ENCODE results near the gene MICAL3. TPM values are rescaled to one million over a fixed set of nuclear protein-coding genes. Genes with fewer than 3 reads are reported as not detected.

MICAL3 gene
- total and polyA plus RNA-seq, 2 of the 8 experiments (the other 6 are each of a cell fraction or from before 2014, with no cell fraction given), result 8.3 to 41.8 TPM

DNA sequence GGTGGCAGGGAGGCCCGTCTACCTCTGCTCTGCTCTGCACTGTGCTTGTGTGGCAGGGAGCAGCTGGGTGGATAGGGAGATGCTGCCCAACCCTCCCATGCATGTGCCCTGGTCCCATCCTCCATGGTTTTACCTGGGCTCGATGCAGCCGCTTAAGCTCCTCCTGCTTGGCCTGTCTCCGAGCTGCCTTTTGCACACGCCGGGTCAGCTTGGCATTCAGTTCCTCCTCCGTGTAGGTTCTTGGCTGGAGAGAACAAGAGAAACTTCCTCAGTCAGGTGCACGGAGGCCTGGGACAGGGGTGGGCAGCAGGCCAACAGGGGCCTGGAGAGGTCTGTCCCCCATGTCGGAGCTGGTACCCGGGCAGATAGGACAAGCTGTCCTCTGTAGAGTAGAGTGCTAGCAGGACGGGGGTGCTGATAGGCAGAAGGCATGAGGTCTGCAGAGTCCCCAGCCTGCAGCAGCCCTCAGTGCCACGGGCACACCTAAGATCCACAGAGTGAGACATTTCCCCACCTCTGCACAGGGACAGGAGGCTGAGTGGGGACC is 213.7 kb downstream of the MICAL3 start (continued):
- no peak for TF ChIP-seq CHD1 (IDR thresholded peaks at IDR 0.05; ENCODE audit: low read depth, low read length)
- no peak for TF ChIP-seq SIRT6 (IDR thresholded peaks at IDR 0.05; ENCODE audit: low read length)
- no peak for TF ChIP-seq NRF1 (IDR thresholded peaks at IDR 0.05; ENCODE audit: low read depth, low read length)
- no peak for TF ChIP-seq ATF2 (IDR thresholded peaks at IDR 0.05; ENCODE audit: low read length)
- no peak for TF ChIP-seq KDM5A (IDR thresholded peaks at IDR 0.05; ENCODE audit: low read length)
- TF ChIP-seq MAFK (IDR thresholded peaks at IDR 0.05; ENCODE audit: low read depth, low read length), result no peak
- no peak for TF ChIP-seq PHF8 (conservative IDR thresholded peaks at IDR 0.05; ENCODE audit: low read depth, low read length)
- no peak for TF ChIP-seq BACH1 (IDR thresholded peaks at IDR 0.05; ENCODE audit: low read length)
